CD14-positive monocyte (primary cell): ENCODE results near the gene PRDX6. TPM values are rescaled to one million over a fixed set of nuclear protein-coding genes. Genes with fewer than 3 reads are reported as not detected.

Experiments
- DNase-seq, 3 donors: peaks; one replicate each; pipeline ENCODE4 v3.0.0-alpha.2; 2011 to 2022
- H2AFZ ChIP-seq: 2 replicates; pipeline ENCODE4 v1.6.0; 2012; ENCODE audit warnings: mild to moderate bottlenecking, low read depth, low read length, inconsistent platforms; ENCODE audit not compliant: insufficient read depth, poor library complexity, severe bottlenecking
- H3K27ac ChIP-seq, 2 donors: 1 replicate in 1 of 2; 2 replicates in 1 of 2; pipeline ENCODE4 v1.5.1; 2012 to 2013; ENCODE audit warnings: low read length in 2 of 2, control low read depth in 1 of 2, inconsistent platforms in 1 of 2, low read depth in 1 of 2, mild to moderate bottlenecking in 1 of 2
- H3K27me3 ChIP-seq, 2 donors: one replicate each; pipeline versions ENCODE4 v1.6.0 to v1.6.1; 2011 to 2013; ENCODE audit warnings: low read length in 2 of 2; ENCODE audit not compliant: control insufficient read depth in 2 of 2, insufficient read depth in 2 of 2
- H3K36me3 ChIP-seq, 2 donors: replicated peaks in 1 of 2; 1 replicate in 1 of 2; 2 replicates in 1 of 2; pipeline versions ENCODE4 v1.5.1 to v1.6.1; 2012 to 2013; ENCODE audit warnings: low read length in 2 of 2, control low read depth in 1 of 2, inconsistent platforms in 1 of 2, mild to moderate bottlenecking in 1 of 2; ENCODE audit not compliant: insufficient read depth in 2 of 2, control insufficient read depth in 1 of 2
- H3K4me1 ChIP-seq, 2 donors: 1 replicate in 1 of 2; 2 replicates in 1 of 2; pipeline versions ENCODE4 v1.5.1 to v1.6.1; 2012 to 2013; ENCODE audit warnings: low read length in 2 of 2, control low read depth in 1 of 2, inconsistent platforms in 1 of 2, mild to moderate bottlenecking in 1 of 2, moderate library complexity in 1 of 2; ENCODE audit not compliant: insufficient read depth in 2 of 2, control insufficient read depth in 1 of 2
- H3K4me2 ChIP-seq: replicated peaks from 2 replicates; pipeline ENCODE3; 2012; ENCODE audit warnings: low read length, moderate library complexity, mild to moderate bottlenecking; ENCODE audit not compliant: poor library complexity, severe bottlenecking; ENCODE audit errors: extremely low read depth
- H3K4me3 ChIP-seq, 3 experiments: fragments of 200-600 bp in 1 of 3; sonication (generic) in 1 of 3; replicated peaks in 1 of 3; 1 replicate in 2 of 3; 2 replicates in 1 of 3; pipeline ENCODE4 v1.5.1; 2011 to 2013; ENCODE audit warnings: low read length in 3 of 3, mild to moderate bottlenecking in 3 of 3, control low read depth in 2 of 3, low read depth in 2 of 3, inconsistent platforms in 1 of 3, moderate library complexity in 1 of 3
- H3K79me2 ChIP-seq: 2 replicates; pipeline ENCODE4 v1.6.0; 2012; ENCODE audit warnings: mild to moderate bottlenecking, control low read depth, inconsistent platforms, low read length, moderate library complexity; ENCODE audit not compliant: insufficient read depth
- H3K9ac ChIP-seq: 2 replicates; pipeline ENCODE4 v1.6.0; 2017; ENCODE audit warnings: low read length, mild to moderate bottlenecking; ENCODE audit not compliant: insufficient read depth, poor library complexity, severe bottlenecking
- H3K9me3 ChIP-seq, 2 donors: replicated peaks in 1 of 2; 1 replicate in 1 of 2; 2 replicates in 1 of 2; pipeline versions ENCODE4 v1.5.1 to v1.6.1; 2012 to 2013; ENCODE audit warnings: low read length in 2 of 2, control low read depth in 1 of 2; ENCODE audit not compliant: control insufficient read depth in 1 of 2, insufficient read depth in 1 of 2
- H4K20me1 ChIP-seq: 2 replicates; pipeline ENCODE4 v1.6.0; 2012; ENCODE audit warnings: mild to moderate bottlenecking, low read length, control low read depth, moderate library complexity; ENCODE audit not compliant: insufficient read depth
- H3K27ac Mint-ChIP-seq, 7 donors: one replicate each; pipeline ENCODE4 v1.8.0; 2020; ENCODE audit warnings: mild to moderate bottlenecking in 7 of 7, mixed read lengths in 7 of 7, moderate library complexity in 6 of 7, inconsistent platforms in 2 of 7
- H3K27me3 Mint-ChIP-seq, 3 donors: one replicate each; pipeline ENCODE4 v1.8.0; 2021 to 2022; ENCODE audit warnings: low read depth in 3 of 3, mild to moderate bottlenecking in 3 of 3, mixed read lengths in 3 of 3, moderate library complexity in 3 of 3, inconsistent platforms in 1 of 3
- H3K36me3 Mint-ChIP-seq, 2 donors: one replicate each; pipeline ENCODE4 v1.8.0; 2020; ENCODE audit warnings: mixed read lengths in 2 of 2, inconsistent platforms in 1 of 2, mild to moderate bottlenecking in 1 of 2
- H3K4me1 Mint-ChIP-seq: one replicate; pipeline ENCODE4 v1.8.0; 2020; ENCODE audit warnings: mild to moderate bottlenecking, mixed read lengths
- H3K4me3 Mint-ChIP-seq, 2 donors: one replicate each; pipeline ENCODE4 v1.8.0; 2020; ENCODE audit warnings: mild to moderate bottlenecking in 2 of 2, mixed read lengths in 2 of 2, moderate library complexity in 1 of 2
- H3K9me3 Mint-ChIP-seq, 7 donors: one replicate each; pipeline ENCODE4 v1.8.0; 2020 to 2022; ENCODE audit warnings: mixed read lengths in 7 of 7, mild to moderate bottlenecking in 6 of 7, moderate library complexity in 6 of 7, inconsistent platforms in 2 of 7
- WGBS: methylation state at CpG from one replicate; pipeline ENCODE4 v1.1.5; 2013; ENCODE audit warnings: missing lambda C conversion rate; ENCODE audit not compliant: insufficient coverage; 5-methylcytosine and 5-hydroxymethylcytosine counted together
- intact Hi-C, 2 donors: fragments of 100-400 bp; cut with micrococcal nuclease; formaldehyde crosslinking; loops; one replicate each; pipeline versions ENCODE4 v1.15.0 to v1.15.1; 2023
- polyA plus RNA-seq, 3 donors: library from polyadenylated mRNA; depleted of rRNA in 1 of 3; unstranded in 2 of 3; stranded (reverse) in 1 of 3; fragments of 300-500 nt in 2 of 3; fragments of >200 nt in 1 of 3; fragmentation: Illumina TruSeq in 2 of 3; gene quantifications; 1 replicate in 2 of 3; 2 replicates in 1 of 3; pipeline ENCODE4 v1.2.3, GENCODE V29; 2012 to 2021
- TF ChIP-seq, protein P1 (sequence below): fragments of 200-600 bp; IDR thresholded peaks from one replicate; pipeline ENCODE4 v1.8.0; 2022; ENCODE audit warnings: antibody characterized with exemption, mild to moderate bottlenecking

Gene PRDX6
- polyA plus RNA-seq, 3 donors: 89.5 to 142 (median 119) TPM

GRCh38 chr1:173445656-173446055, 31.5 kb upstream of the PRDX6 start:
- no peaks in the 10 kb centered on the region for H3K27me3 ChIP-seq
- peaks cover 3 to 5% of the 10 kb centered on the region in 2 donors for H3K9me3 ChIP-seq
- peaks cover 1 to 4% (median 3%) of the 10 kb centered on the region in 3 donors for H3K27me3 Mint-ChIP-seq
- H3K36me3 Mint-ChIP-seq: peaks cover 25 to 36% of the 10 kb centered on the region in 2 donors
- intact Hi-C loops: no loop called here
- WGBS: no CpG with 5 or more reads among the region's 3 CpGs
- peaks cover 7% of the 10 kb centered on the region for H3K4me1 Mint-ChIP-seq
- H3K79me2 ChIP-seq: no peaks in the 10 kb centered on the region
- no peaks in the 10 kb centered on the region for H3K4me1 ChIP-seq
- no peak overlapping the region for H3K4me3 Mint-ChIP-seq
- no peak overlapping the region for H3K4me2 ChIP-seq
- TF ChIP-seq, protein P1, sequence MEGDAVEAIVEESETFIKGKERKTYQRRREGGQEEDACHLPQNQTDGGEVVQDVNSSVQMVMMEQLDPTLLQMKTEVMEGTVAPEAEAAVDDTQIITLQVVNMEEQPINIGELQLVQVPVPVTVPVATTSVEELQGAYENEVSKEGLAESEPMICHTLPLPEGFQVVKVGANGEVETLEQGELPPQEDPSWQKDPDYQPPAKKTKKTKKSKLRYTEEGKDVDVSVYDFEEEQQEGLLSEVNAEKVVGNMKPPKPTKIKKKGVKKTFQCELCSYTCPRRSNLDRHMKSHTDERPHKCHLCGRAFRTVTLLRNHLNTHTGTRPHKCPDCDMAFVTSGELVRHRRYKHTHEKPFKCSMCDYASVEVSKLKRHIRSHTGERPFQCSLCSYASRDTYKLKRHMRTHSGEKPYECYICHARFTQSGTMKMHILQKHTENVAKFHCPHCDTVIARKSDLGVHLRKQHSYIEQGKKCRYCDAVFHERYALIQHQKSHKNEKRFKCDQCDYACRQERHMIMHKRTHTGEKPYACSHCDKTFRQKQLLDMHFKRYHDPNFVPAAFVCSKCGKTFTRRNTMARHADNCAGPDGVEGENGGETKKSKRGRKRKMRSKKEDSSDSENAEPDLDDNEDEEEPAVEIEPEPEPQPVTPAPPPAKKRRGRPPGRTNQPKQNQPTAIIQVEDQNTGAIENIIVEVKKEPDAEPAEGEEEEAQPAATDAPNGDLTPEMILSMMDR: no peak
- no peak overlapping the region for H3K4me3 ChIP-seq
- no peak overlapping the region for H3K27ac Mint-ChIP-seq
- H4K20me1 ChIP-seq: no peaks in the 10 kb centered on the region
- no peak overlapping the region for H3K27ac ChIP-seq
- peaks cover 1 to 21% (median 5%) of the 10 kb centered on the region in 7 donors for H3K9me3 Mint-ChIP-seq
- peaks cover 4 to 5% of the 10 kb centered on the region in 2 donors for H3K36me3 ChIP-seq
- no peak overlapping the region for H3K9ac ChIP-seq
- no peak overlapping the region for H2AFZ ChIP-seq
- DNase-seq: no peak

DNA sequence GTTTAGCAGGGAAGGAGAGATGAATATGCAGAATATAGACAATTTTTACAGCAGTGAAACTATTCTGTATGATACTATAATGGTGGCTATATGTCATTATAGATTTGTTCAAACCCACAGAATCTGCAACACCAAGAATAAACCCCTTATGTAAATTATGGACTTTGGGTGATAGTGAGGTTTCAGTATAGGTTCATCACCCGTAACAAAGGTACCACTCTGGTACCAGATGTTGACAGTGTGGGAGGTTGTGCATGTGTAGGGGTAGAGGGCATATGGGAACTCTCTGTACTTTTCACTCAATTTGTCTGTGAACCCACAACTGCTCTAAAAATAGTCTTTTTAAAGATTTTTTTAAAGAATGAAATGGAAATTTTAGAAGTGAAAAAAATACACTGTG, 29.9 kb upstream of the PRDX6 start:
- Histone ChIP-seq H3K4me2 (no peak overlapping the region), H3K4me1 (no peaks in the 10 kb centered on the region), H3K36me3 (no peaks in the 10 kb centered on the region), H3K4me3 (no peak overlapping the region), H3K27ac (no peak overlapping the region), H3K79me2 (no peaks in the 10 kb centered on the region), H2AFZ (no peak overlapping the region), H3K9me3 (peaks cover 3 to 5% of the 10 kb centered on the region in 2 donors), H3K9ac (no peak overlapping the region), H3K27me3 (no peaks in the 10 kb centered on the region), H4K20me1 (no peaks in the 10 kb centered on the region)
- TF ChIP-seq, protein P1: no peak
- H3K4me1 Mint-ChIP-seq: peaks cover 7% of the 10 kb centered on the region
- no peak overlapping the region for H3K27ac Mint-ChIP-seq
- no peak for DNase-seq
- intact Hi-C loops: no loop called here
- peaks cover 18 to 31% of the 10 kb centered on the region in 2 donors for H3K36me3 Mint-ChIP-seq
- H3K9me3 Mint-ChIP-seq: peaks cover 1 to 21% (median 5%) of the 10 kb centered on the region in 7 donors
- peaks cover 0 to 3% (median 2%) of the 10 kb centered on the region in 3 donors for H3K27me3 Mint-ChIP-seq
- WGBS: no CpG with 5 or more reads among the region's 1 CpG
- H3K4me3 Mint-ChIP-seq: no peak overlapping the region
